Hematopoietic multipotent progenitor cell treated with erythropoietin and hydrocortisone succinate and interleukin-3 and kit ligand, for 6 days (in vitro differentiated cells): Measurements from ENCODE around the gene KRTAP20-2.

Source experiments
- DNase-seq: peaks from one replicate; pipeline ENCODE4 v3.0.0-alpha.2; 2015

Gene KRTAP20-2

GRCh38 chr21:30634906-30635305 is at the start of gene KRTAP20-2:
KRTAP20-2 (plus strand) TSS chr21:30635206; CDS start chr21:30635264, 58 bp downstream.
- DNase-seq = no peak

DNA sequence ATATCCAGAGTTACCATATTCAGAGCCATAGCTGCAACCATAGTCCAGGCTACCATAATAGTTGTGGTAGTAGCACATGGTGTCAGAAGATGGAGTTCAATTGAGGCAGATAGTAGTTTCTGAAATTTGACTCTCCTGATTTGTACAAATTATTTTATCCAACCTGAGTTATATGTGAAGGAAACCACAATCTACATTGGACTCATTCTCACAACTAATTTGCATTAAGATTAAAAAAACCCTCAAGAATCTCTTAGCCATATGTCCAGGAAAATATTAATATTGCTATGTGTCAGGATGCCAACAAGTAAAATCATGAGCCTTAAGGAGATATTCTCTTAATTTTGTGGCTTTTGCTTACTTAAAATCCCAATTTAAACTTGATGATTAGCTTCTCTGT is 44.7 kb upstream of the KRTAP20-2 start, which contains the start of gene KRTAP22-2:
Gene KRTAP22-2 (minus strand): TSS at position 101 of the 400 bp plus-strand sequence.
- no peak for DNase-seq

GRCh38 chr21:30592140-30592539 is 42.9 kb upstream of the KRTAP20-2 start, which contains the start of gene KRTAP6-3:
KRTAP6-3 (plus strand) TSS chr21:30592440; CDS start chr21:30592446, 6 bp downstream.
- DNase-seq = no peak

- no peak for DNase-seq
Measured at GRCh38 chr21:30598802-30599201, 36.2 kb upstream of the KRTAP20-2 start, which contains the start of gene KRTAP6-2. KRTAP6-2 (minus strand) TSS chr21:30598902; CDS start chr21:30598874, 28 bp downstream.

DNA sequence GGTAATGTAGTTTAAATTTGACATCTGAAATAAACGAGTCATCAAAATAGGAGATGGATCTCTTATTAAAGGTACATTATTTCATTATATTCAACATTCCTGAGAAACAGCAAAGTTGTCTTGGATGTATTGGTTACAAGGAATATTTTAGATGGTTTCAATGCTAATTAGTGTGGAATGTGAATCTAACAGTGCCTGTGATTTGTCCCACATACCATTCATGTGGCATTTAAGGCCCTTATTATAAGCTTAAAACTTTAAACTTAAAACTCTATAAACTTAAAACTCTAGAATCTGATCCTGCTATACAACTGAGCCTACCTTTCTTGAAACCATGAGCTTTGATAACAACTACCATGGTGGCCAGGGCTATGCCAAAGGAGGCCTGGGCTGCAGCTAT is 34.2 kb upstream of the KRTAP20-2 start, which contains the start of gene KRTAP22-1:
Gene KRTAP22-1 (plus strand): TSS at position 301 of the 400 bp plus-strand sequence.
- DNase-seq = no peak

GRCh38 chr21:30605968-30606367 is 29.0 kb upstream of the KRTAP20-2 start:
- no peak for DNase-seq

DNA sequence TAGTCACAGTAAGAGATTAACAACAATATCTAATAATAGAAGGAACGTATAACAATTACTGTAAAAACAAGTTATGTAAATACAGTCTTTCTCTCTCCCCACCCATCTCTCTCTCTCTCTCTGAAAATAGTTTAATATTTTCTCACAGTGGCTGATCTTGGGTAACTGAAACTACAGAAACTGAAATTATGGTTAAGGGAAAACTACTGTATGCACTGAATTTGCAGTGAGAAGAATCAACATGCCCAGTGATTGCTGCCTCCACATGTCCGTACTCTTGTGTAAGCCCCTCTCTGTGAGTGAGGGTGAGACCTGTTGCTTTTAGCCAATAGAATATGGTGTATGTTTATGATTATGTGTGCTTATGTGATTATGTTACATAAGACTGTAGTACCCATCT is 22.9 kb upstream of the KRTAP20-2 start:
- no peak for DNase-seq

DNA sequence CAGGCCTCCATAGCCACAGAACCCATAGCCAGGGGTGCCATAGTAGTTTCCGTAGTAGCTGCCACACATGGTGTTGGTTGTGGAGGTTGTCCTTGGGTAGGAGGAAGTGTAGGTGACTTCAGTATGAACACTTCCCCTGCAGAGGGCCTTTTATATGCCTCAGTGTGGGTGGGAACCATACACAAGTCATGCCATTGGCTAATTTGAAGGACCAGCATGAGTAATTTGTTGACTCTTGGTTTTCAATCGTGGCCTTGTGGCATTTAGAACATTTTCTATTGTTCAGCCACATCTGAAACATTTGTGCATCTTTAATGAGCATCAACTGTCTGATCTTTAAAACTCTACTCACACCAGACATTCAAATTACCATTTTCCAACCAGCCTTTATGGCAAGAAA is 21.2 kb upstream of the KRTAP20-2 start, which contains the start of gene KRTAP6-1:
Gene KRTAP6-1 (minus strand): TSS at position 95 of the 400 bp plus-strand sequence. CDS start 26 bp downstream, at position 69.
- no peak for DNase-seq

GRCh38 chr21:30615199-30615598 is 19.8 kb upstream of the KRTAP20-2 start:
- DNase-seq = no peak

DNA sequence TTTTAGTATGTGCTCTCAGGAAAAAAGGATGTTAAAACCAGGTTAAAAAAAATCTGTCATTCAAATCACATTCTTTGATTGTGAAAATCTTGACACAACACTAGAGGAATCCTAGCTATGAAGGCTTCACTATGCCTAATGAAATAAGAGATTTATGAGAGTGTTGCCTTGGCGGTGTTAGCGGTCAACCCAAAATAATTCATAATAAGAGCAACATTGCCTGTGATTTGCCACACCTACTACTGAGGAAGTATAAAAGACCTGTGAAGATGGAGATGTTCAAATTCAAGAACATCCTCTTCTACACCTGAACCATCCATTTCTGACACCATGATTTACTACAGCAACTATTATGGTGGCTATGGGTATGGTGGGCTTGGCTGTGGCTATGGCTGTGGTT is 18.9 kb upstream of the KRTAP20-2 start, which contains the start of gene KRTAP20-1:
Gene KRTAP20-1 (plus strand): TSS at position 301 of the 400 bp plus-strand sequence. CDS start 30 bp downstream, at position 331.
- DNase-seq = no peak

DNA sequence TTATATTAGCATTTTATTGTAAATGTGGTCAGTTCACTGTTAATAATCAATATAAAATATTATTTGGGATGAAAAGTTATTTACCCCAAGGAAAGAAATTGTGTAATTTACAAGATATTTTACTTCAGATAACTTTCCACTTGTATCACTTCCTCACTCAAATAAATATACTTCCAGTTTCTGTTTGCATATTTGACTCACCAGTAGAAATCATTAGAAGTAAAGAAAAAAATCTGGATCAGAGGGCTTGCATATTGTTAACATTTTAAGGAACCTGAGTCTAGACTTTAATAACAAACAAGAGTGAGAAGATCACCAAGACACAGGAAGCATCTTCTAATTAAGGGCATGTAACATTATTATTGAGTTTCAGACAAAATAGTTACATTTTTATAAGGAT is 14.9 kb upstream of the KRTAP20-2 start:
- DNase-seq = no peak

DNA sequence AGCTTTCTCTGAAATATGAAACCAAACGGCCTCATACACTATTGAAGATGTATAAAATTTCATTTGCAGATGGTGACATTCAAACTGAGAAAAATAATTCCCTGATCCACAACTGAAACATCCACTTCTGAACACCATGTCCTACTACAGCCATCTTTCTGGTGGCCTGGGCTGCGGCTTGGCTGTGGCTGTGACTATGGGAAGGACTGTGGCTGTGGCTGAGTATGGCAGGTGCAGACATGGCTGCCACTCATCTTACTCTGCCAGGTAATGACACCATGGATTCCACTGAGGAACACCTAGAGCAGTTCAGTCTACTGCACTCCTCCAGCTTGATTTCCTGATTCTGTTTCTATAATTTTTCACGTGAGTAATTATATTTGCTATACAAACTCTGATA is 14.5 kb upstream of the KRTAP20-2 start, which contains the start of gene KRTAP20-4:
Gene KRTAP20-4 (plus strand): TSS at position 106 of the 400 bp plus-strand sequence.
- no peak for DNase-seq

- DNase-seq = no peak
Measured at GRCh38 chr21:30623362-30623761, 11.6 kb upstream of the KRTAP20-2 start.

DNA sequence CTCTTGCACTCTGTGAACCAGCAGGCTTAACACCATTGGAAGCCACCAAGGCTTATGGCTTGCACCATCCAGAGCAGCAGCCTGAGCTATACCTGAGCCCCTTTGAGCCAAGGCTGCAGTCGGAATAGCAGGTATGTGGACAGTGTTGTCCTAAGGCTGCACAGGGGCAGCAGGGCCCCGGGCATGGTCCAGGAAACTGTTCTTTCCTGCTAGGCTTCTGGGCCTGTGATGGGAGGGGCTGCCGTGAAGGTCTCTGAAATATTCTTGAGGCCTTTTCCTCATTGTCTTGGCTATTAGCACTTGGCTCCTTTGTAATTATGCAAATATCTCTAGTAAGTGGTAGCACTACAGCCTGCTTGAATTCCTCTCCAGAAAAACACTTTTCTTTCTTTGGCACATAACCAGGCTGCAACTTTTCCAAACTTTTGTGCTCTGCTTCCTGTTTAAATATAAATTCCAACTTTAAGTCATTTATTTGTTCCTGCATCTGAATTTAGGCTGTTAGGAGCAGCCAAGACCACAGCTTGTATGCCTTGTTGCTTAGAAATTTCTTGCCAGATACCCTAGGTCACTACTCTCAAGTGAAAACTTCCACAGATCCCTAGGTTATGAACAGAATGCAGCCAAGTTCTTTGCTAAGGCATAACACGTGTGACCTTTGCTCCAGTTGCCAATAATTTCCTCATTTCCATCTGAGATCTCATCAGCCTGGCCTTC is 9.4 kb upstream of the KRTAP20-2 start:
- no peak for DNase-seq

- DNase-seq = no peak
Measured at GRCh38 chr21:30628109-30628508, 6.9 kb upstream of the KRTAP20-2 start.

DNA sequence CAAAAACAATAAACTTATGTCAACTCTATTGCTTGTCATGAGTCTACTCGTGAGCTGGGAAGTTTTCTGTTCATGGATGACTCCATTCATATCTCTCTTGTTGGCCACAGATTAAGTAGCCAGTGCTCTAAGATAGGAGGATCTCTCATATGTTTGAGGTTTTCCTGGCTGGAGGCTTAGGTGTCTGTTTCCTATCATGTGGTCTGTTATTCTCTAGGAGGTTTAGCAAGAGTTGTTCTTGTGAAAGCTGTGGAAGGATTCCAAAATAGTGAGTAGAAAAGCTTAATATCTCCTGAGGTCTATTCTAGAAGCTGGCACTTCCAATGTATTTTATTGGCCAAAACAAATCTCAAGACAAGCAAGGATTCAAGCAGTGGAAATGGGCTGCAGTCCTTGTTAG is 5.8 kb upstream of the KRTAP20-2 start:
- DNase-seq = no peak

GRCh38 chr21:30638686-30639085 is 3.7 kb downstream of the KRTAP20-2 start:
- DNase-seq = no peak

- no peak for DNase-seq
Measured at GRCh38 chr21:30642564-30642963, 7.6 kb downstream of the KRTAP20-2 start, which contains the start of gene KRTAP20-3. KRTAP20-3 (plus strand) TSS chr21:30642864.

GRCh38 chr21:30646904-30647414 is 12.0 kb downstream of the KRTAP20-2 start:
- DNase-seq = no peak

DNA sequence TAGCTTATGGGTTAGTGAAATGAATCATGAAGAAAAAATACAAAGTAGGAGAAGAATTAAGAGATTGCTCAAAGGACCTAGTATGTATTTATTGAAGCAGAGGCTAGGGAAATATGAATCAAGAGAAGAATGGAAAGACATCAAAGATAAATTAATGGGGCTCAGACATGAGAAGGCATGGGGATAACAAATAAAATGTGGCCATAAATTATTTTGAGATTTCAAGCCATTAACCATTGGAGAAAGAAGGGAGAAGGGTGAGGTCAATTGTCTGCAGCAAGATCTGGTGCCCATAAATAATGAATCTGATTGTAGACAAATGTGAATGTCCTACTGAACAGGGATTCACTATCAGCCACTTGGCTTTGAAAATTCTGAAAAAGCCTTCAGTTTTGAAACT is 17.9 kb downstream of the KRTAP20-2 start:
- DNase-seq = no peak

DNA sequence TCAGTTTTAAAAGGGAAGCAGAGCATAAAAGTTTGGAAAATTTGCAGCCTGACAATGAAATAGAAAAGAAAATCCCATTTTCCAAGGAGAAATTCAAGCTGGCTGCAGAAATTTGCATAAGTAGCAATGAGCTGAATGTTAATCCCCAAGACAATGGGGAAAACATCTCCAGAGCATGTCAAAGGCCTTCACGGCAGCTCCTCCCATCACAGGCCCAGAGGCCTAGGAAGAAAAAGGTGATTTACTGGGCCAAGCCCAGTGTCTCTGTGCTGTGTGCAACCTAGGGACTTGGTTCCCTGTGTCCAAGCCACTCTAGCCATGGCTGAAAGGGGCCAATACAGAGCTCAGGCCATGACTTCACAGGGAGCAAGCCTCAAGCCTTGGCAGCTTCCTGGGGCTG is 33.8 kb downstream of the KRTAP20-2 start:
- DNase-seq = no peak

GRCh38 chr21:30672985-30673650 is 38.1 kb downstream of the KRTAP20-2 start:
- DNase-seq = no peak

DNA sequence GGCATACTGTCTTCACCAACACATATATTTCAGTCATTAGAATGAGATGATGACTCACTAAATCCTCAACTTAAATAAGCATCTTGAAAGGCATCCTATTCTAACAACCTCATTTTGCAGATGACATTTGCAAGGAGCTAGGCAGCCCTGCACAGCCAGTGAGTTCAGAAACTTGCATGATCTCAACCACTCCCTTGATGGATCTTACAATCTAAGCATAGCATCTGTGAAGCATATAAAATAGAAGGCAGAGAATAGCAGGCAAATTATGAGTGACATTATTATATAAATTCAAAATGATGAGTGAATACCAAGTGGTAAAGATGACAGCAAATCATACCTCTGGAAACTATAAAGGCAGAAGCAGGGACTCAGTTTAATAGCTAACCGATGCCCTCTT is 39.3 kb downstream of the KRTAP20-2 start:
- DNase-seq = no peak
